Ramos (cell line): ENCODE results near the gene RAB31.
"Not testable (repeated sequence)": the region's sequence is repeated elsewhere in the genome, so short reads cannot be mapped to it uniquely, and the experiment has no call there.

Experiments
- in situ Hi-C: fragments of 300-500 bp; cut with MboI; formaldehyde crosslinking; loops from one replicate; pipeline ENCODE4 v1.14.3; 2022; ENCODE audit warnings: low sequenced_read_pairs; ENCODE audit not compliant: unreplicated experiment

RAB31 gene

DNA sequence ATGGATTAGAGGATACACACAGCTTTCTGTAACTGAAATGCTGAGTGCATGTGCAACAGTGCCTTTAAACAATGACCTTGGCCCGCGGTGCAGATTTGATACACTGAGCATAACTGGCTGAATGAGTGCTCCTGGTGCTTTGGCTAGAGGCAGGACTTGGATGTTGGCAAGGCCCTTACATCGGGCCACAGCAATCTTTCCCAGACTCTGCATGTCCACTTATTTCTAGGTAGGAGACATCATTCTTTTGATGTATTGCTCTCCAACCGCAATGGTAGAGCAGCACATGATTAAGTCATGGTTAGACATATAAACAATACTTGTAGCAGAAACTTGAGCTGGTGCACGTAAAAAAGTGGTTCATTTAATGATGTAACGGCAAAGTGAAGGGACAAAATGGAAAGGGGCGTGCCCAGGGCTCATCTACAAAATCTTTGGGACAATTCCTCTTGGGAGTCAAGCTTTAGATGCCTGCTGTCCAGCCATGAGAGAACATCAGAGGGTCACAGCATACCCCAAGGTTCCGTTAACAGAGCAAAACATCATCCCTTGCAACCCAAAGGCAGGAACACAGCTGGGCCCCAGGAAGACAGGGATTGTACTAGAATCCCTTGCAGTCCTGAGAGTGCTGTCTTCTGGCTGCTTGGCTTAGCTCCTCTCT, 43.4 kb downstream of the RAB31 start:
- in situ Hi-C loops: no loop called here

DNA sequence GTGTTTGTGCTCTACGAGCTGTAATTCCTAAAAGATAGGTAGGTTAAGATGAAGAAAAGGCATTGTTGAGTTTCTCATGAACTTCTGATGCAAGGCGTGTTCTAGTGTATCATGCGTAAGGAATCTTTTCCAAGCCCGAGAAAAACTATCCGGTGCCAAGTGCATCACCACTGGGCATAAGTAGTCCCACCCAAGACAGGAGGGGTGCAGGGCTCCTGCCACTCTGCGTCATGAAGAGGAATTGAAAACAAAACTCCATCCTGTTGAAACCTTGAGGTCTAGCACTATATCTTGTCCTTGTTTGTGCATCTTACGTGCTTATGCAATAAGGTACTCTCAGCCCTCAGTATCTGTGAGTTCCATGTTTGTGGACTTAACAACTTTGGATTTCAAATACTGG, 45.7 kb downstream of the RAB31 start:
- in situ Hi-C loops: no loop called here

GRCh38 chr18:9755110-9755509, 47.0 kb downstream of the RAB31 start:
- in situ Hi-C loops: no loop called here

- in situ Hi-C loops: no loop called here
These were observed 47.5 kb downstream of the RAB31 start for GRCh38 chr18:9755615-9756014.

GRCh38 chr18:9756271-9756932, 48.3 kb downstream of the RAB31 start:
- in situ Hi-C loops: no loop called here

DNA sequence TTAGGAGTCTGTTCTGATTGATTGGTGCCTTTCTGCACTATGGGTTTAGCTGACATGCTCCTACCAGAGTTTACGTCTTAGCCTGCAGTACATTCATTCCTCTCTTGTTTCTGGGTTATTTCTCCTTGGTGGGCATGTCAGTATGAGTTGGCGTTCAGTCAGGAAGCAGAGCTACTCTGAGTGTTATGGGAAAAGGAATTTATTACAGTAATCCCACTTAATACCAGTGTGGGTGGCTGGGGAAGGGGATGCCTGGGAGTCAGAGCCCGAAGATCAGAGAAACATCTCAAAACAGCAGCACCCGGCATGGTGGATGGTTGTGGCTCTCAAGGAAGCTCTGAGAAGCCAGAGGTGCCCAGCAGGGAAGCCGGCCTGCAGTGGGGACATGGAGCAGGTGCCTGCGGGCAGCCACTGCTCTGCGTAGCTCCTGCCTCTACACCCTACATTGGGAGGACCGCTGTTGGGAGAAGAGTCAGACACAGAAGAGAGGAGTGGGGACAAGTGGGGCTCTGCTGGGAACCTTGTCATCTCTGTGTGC, 48.9 kb downstream of the RAB31 start:
- in situ Hi-C loops: no loop called here

DNA sequence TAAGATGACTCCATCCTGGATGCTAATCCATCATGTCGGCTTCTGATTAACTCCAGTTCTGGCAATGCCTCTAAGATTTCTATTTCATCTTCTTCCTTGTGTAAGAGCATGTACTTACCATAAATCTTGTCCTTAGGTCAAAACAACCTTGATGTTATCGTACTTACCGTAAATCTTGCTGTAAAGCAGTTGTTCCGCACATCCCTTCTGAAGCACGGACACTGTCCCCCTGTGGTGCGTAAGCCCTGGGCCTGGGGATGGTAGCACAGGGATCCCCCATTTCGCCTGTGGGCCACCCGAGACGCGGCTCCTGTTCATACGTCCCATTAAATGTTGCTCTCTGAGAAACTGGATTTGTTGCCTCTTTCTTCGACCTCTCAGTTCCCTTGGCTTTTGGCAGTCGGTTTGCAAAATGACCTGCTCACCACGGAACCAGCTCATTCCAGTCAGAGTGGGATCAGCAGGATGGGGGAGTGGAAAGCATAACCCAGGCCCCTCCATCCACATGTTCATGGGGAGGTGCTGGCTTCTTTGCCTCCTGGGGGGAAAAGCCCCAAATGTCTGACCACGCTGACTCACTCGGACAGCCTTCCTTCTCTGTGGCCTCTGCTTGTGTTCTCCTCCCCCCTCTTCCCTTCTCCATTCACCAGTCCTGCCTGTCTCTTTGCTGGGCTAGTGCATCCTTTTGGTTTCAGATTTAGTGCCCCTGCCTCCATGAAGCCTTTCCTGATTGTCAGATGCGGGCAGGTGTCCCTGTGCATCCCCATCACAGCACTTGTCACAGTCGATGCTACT, 49.9 kb downstream of the RAB31 start:
- in situ Hi-C loops: no loop called here

GRCh38 chr18:9758624-9759075, 50.5 kb downstream of the RAB31 start:
- in situ Hi-C loops: no loop called here

GRCh38 chr18:9760641-9761040, 52.5 kb downstream of the RAB31 start:
- in situ Hi-C loops: no loop called here

- in situ Hi-C loops: no loop called here
These were observed 54.4 kb downstream of the RAB31 start for GRCh38 chr18:9762526-9762925.

DNA sequence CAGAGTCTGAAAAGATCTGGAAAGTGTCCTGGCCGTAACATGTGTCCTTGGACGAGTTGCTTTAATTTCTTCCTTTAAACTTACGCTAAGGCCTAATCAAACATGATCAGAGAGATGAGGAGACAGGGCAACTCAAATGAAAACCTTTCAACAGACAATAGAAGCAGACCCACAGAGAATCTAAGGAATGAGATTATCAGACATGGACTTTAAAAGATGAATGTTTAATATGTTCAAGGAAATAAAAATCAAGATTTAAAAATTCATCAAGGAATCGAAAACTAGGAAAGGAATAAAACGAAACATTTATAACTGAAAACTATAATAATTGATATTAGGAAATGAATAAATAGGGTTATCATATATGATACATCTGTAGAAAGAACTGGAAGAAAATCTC, 55.1 kb downstream of the RAB31 start:
- in situ Hi-C loops: no loop called here

DNA sequence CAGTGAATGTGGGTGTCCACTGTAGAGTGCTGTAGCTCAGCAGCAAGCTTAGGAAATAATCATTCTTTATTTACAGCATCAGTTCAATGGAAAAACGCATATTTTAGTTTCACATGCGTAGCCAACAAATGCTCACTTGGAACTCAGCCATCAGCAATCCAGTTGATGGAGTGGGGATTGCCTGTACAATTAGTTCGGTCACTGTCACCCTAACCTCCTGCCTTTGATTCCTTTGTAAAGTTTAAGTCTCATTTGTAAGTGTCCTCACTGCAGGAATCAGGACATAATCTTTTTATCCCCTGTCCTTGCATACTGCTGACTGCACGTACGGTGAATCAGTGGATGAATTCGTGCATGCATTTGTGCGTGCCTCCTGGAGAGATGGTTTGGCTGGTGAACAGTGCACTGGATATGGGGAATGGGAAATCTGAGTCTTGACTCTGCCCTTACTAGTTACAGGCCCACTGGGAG, 55.9 kb downstream of the RAB31 start:
- in situ Hi-C loops: no loop called here

GRCh38 chr18:9765501-9765900, 57.4 kb downstream of the RAB31 start:
- in situ Hi-C loops: no loop called here

GRCh38 chr18:9766076-9766481, 58.0 kb downstream of the RAB31 start:
- in situ Hi-C loops: no loop called here

DNA sequence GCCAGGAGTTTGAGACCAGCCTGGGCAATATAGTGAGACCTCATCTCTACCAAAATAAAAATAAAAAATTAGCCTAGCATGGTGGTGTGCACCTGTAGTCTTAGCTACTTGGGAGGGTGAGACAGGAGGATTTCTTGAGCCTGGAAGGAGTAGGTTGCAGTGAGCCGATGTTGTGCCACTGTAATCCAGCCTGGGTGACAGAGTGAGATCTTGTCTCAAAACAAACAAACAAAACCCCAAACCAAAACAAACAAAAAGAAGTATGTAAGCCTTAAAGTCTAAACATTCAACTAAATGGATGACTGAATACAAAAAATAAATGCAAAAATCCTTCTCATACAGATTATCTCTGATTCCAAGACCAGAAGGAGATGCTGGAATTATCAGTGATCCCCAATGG, 58.6 kb downstream of the RAB31 start:
- in situ Hi-C loops: no loop called here

GRCh38 chr18:9768071-9768691, 60.1 kb downstream of the RAB31 start:
- in situ Hi-C loops: not testable (repeated sequence)

DNA sequence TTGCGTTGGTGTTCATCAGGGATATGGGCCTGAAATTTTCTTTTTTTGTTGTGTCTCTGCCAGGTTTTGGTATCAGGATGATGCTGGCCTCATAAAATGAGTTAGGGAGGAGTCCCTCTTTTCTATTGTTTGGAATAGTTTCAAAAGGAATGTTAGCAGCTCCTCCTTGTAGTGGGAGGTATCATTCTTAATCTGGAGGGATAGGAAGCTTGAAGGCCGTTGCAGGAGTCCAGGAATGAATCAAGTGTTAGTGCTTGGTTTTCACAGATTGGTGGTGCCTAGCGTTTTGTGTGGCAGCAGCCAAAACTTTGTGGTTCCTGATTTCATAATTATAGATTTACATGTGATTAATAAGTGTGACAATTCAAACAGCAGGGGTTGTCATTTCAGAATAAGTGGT, 62.0 kb downstream of the RAB31 start:
- in situ Hi-C loops: not testable (repeated sequence)

GRCh38 chr18:9771261-9771976, 63.3 kb downstream of the RAB31 start:
- in situ Hi-C loops: no loop called here

DNA sequence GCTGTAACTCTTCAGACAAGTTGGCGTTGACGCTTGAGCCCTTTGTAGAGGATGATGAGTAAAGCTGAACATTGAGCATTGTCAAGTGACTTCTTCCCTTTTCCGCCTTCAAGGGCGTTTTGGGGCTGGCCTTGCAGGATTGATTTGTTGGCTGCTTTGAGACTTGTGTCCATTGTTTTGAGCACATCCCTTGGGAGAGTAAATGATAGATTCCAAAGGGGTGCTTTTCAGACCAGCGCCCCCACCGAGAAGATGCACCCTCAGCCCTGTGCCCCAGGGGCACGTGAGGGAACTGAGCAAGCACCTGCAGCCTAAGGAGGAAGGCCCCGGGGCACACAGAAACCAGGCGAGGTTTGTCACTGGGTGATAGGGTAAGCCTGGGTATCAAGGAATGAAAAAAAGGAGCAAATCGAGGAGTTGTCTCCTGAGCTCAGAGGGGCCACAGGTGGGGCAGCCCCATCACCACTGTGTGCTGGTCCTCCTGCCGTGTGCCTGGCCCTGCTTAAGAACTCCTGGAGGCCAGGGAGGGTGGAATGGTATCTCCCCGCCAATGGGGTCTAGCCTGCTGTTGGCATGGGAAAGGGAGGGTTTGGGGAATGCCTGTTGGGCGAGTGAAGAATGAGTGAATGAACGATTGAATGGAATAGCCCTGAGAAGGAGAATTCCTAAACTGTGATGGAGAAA, 64.0 kb downstream of the RAB31 start:
- in situ Hi-C loops: no loop called here
